Sigmoid colon (tissue), 4 donors: ENCODE data around the gene DDR1.

Experiments
- POLR2AphosphoS5 ChIP-seq, 4 donors: sonication (generic); formaldehyde crosslinking; IDR thresholded peaks; one replicate each; pipeline ENCODE4 v1.6.1; 2017; ENCODE audit warnings: antibody characterized with exemption in 4 of 4
- TF ChIP-seq, protein P1 (sequence below), 4 experiments: fragments of 450-650 bp in 3 of 4; fragments of 200-600 bp in 1 of 4; IDR thresholded peaks; one replicate each; pipeline ENCODE4 v1.5.1; 2016 to 2019; ENCODE audit warnings: antibody characterized with exemption in 4 of 4, mild to moderate bottlenecking in 3 of 4, moderate library complexity in 2 of 4

DNA sequence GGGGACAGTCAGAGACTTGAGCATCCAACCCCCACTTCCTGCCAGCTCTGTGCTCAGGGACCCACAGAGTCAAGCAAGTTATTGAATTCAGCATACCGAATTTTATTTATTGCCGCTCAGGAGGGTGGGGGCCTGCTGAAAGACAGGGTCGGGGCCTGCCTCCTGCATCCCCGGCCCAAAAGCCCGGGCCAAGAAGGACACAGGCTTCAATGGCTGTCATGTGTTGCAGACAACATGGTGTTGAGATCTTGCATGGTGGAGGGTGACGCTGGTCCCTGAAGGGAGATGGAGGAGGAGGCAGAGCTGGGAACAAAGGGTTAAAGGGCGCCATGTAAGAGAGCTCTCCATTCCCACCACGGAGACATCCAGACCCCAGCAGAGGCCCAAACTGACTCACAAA, 47.0 kb downstream of the DDR1 start:
- TF ChIP-seq POLR2AphosphoS5 (IDR thresholded peaks at IDR 0.05), result no peak
- TF ChIP-seq, protein P1, sequence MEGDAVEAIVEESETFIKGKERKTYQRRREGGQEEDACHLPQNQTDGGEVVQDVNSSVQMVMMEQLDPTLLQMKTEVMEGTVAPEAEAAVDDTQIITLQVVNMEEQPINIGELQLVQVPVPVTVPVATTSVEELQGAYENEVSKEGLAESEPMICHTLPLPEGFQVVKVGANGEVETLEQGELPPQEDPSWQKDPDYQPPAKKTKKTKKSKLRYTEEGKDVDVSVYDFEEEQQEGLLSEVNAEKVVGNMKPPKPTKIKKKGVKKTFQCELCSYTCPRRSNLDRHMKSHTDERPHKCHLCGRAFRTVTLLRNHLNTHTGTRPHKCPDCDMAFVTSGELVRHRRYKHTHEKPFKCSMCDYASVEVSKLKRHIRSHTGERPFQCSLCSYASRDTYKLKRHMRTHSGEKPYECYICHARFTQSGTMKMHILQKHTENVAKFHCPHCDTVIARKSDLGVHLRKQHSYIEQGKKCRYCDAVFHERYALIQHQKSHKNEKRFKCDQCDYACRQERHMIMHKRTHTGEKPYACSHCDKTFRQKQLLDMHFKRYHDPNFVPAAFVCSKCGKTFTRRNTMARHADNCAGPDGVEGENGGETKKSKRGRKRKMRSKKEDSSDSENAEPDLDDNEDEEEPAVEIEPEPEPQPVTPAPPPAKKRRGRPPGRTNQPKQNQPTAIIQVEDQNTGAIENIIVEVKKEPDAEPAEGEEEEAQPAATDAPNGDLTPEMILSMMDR (IDR thresholded peaks at IDR 0.05), result no peak
